ENCODE measurements around the gene GET4. TPM values are rescaled to one million over a fixed set of nuclear protein-coding genes. Genes with fewer than 3 reads are reported as not detected.

Gene GET4
- polyA plus RNA-seq, 3 donors: 20.1 to 36.8 (median 25.5) TPM

DNA sequence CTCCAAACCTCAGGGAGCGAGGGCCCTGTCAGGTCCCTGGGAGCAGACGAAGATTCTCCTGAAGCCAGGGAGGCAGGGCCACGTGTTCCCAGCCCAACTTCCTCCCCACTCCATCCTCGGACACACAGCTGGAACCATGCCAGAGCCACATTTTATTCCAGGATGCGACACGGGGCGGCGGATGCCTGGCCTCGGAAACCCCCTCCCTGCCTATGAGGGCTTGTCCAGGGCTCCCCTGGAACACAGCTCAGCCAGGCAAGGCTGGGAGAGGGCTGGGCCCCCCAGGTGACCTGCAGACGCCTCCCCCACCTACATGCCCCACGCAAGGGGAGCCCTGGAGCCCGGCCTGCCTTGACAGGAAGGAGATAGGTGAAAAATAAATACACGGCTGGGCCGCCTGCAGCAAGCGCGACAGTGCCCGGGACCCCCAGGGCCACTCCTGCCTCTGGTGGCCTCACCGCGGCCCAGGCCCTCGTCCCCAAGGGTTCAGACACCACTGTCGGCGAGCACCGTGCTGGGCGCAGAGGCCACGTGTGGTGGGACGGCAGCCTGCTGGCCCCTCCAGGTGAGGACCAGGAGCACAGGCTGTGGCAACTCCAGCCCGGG lies 21.5 kb downstream of the GET4 start:
- H3K4me2 ChIP-seq (replicated peaks; ENCODE audit: extremely low read depth, low read length, poor library complexity, severe bottlenecking): no peak overlapping the region
- H3K4me1 Mint-ChIP-seq: peaks cover 12% of the 10 kb centered on the region
- no peak overlapping the region for H3K27ac Mint-ChIP-seq
- peaks cover 47 to 78% of the 10 kb centered on the region in 2 donors for H3K36me3 Mint-ChIP-seq
- no peak overlapping the region for H3K4me3 Mint-ChIP-seq
- H4K20me1 ChIP-seq (ENCODE audit: insufficient read depth, low read length): peaks cover 99% of the 10 kb centered on the region
- intact Hi-C loops (cut with micrococcal nuclease): no loop called here
- H3K4me1 ChIP-seq (ENCODE audit: control insufficient read depth in 1 of 2, insufficient read depth in 2 of 2, low read length in 2 of 2): peaks cover 9 to 12% of the 10 kb centered on the region in 2 donors
- H3K36me3 ChIP-seq (replicated peaks in 1 of 2; ENCODE audit: control insufficient read depth in 1 of 2, insufficient read depth in 2 of 2, low read length in 2 of 2): peaks cover 79 to 86% of the 10 kb centered on the region in 2 donors
- H3K4me3 ChIP-seq (replicated peaks in 1 of 3; ENCODE audit: low read depth in 2 of 3, low read length in 3 of 3): no peak overlapping the region
- 83% methylated on average over 23 of the region's 27 CpGs for WGBS (ENCODE audit: insufficient coverage)
- TF ChIP-seq, protein P1, sequence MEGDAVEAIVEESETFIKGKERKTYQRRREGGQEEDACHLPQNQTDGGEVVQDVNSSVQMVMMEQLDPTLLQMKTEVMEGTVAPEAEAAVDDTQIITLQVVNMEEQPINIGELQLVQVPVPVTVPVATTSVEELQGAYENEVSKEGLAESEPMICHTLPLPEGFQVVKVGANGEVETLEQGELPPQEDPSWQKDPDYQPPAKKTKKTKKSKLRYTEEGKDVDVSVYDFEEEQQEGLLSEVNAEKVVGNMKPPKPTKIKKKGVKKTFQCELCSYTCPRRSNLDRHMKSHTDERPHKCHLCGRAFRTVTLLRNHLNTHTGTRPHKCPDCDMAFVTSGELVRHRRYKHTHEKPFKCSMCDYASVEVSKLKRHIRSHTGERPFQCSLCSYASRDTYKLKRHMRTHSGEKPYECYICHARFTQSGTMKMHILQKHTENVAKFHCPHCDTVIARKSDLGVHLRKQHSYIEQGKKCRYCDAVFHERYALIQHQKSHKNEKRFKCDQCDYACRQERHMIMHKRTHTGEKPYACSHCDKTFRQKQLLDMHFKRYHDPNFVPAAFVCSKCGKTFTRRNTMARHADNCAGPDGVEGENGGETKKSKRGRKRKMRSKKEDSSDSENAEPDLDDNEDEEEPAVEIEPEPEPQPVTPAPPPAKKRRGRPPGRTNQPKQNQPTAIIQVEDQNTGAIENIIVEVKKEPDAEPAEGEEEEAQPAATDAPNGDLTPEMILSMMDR (IDR thresholded peaks at IDR 0.05): no peak
- peaks cover 0 to 4% (median 0%) of the 10 kb centered on the region in 7 donors for H3K9me3 Mint-ChIP-seq
- H2AFZ ChIP-seq (ENCODE audit: insufficient read depth, low read depth, low read length, poor library complexity, severe bottlenecking): no peak overlapping the region
- H3K9me3 ChIP-seq (replicated peaks in 1 of 2; ENCODE audit: control insufficient read depth in 1 of 2, insufficient read depth in 1 of 2, low read length in 2 of 2): no peaks in the 10 kb centered on the region
- H3K27me3 Mint-ChIP-seq (ENCODE audit: low read depth in 3 of 3): peaks cover 0 to 5% (median 0%) of the 10 kb centered on the region in 3 donors
- H3K27ac ChIP-seq (ENCODE audit: low read depth in 1 of 2, low read length in 2 of 2): peak overlapping the region in 1 of 2 donors; percentile 14
- DNase-seq: no peak
- H3K27me3 ChIP-seq (ENCODE audit: control insufficient read depth in 2 of 2, insufficient read depth in 2 of 2, low read length in 2 of 2): no peaks in the 10 kb centered on the region
- peaks cover 11% of the 10 kb centered on the region for H3K79me2 ChIP-seq (ENCODE audit: insufficient read depth, low read length)
- no peak overlapping the region for H3K9ac ChIP-seq (ENCODE audit: insufficient read depth, low read length, poor library complexity, severe bottlenecking)

DNA sequence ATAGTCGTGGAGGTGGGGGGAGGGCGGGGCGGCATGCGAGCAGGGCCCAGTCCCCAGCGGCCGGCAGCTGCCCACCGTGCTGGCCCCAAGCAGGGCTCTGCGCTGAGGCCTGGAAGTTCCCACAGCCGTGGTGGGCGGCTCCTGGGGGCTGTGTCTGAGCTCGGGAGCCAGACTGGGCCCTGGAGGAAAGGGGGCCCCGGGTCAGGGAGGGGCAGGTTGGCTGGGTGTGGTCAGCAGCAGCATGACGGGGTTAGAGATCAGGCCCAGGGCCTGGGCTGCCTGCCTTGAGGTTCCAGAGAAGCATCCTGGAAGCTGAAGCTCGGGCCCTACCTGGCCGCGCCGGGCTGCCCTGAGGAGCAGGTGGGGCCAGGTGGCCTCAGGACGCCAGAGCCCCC lies 22.1 kb downstream of the GET4 start:
- Histone ChIP-seq H3K27me3 (ENCODE audit: control insufficient read depth in 2 of 2, insufficient read depth in 2 of 2, low read length in 2 of 2) (no peaks in the 10 kb centered on the region), H3K4me2 (replicated peaks; ENCODE audit: extremely low read depth, low read length, poor library complexity, severe bottlenecking) (no peak overlapping the region), H3K4me1 (ENCODE audit: control insufficient read depth in 1 of 2, insufficient read depth in 2 of 2, low read length in 2 of 2) (peaks cover 9 to 12% of the 10 kb centered on the region in 2 donors), H3K9ac (ENCODE audit: insufficient read depth, low read length, poor library complexity, severe bottlenecking) (no peak overlapping the region), H3K36me3 (replicated peaks in 1 of 2; ENCODE audit: control insufficient read depth in 1 of 2, insufficient read depth in 2 of 2, low read length in 2 of 2) (peaks cover 78 to 86% of the 10 kb centered on the region in 2 donors), H3K27ac (ENCODE audit: low read depth in 1 of 2, low read length in 2 of 2) (no peak overlapping the region), H4K20me1 (ENCODE audit: insufficient read depth, low read length) (peaks cover 99% of the 10 kb centered on the region), H3K79me2 (ENCODE audit: insufficient read depth, low read length) (peaks cover 7% of the 10 kb centered on the region), H3K4me3 (replicated peaks in 1 of 3; ENCODE audit: low read depth in 2 of 3, low read length in 3 of 3) (no peak overlapping the region), H3K9me3 (replicated peaks in 1 of 2; ENCODE audit: control insufficient read depth in 1 of 2, insufficient read depth in 1 of 2, low read length in 2 of 2) (no peaks in the 10 kb centered on the region), H2AFZ (ENCODE audit: insufficient read depth, low read depth, low read length, poor library complexity, severe bottlenecking) (no peak overlapping the region)
- Mint-ChIP-seq H3K27ac (no peak overlapping the region), H3K36me3 (peaks cover 47 to 78% of the 10 kb centered on the region in 2 donors), H3K4me3 (no peak overlapping the region), H3K27me3 (ENCODE audit: low read depth in 3 of 3) (peaks cover 0 to 2% (median 0%) of the 10 kb centered on the region in 3 donors), H3K9me3 (peaks cover 0 to 4% (median 0%) of the 10 kb centered on the region in 7 donors), H3K4me1 (peaks cover 16% of the 10 kb centered on the region)
- WGBS (ENCODE audit: insufficient coverage): 92% methylated on average over 18 of the region's 18 CpGs
- intact Hi-C loops (cut with micrococcal nuclease): no loop called here
- TF ChIP-seq, protein P1 (IDR thresholded peaks at IDR 0.05): no peak
- DNase-seq: no peak
